GM19043 (cell line): Measurements from ENCODE around the gene SPATA46.

Experiments used
- ATAC-seq: cut with Tn5 transposase; IDR thresholded peaks from one replicate; pipeline ENCODE4 v1.9.1; 2021; ENCODE audit warnings: low read depth; ENCODE audit not compliant: unreplicated experiment

SPATA46 gene

DNA sequence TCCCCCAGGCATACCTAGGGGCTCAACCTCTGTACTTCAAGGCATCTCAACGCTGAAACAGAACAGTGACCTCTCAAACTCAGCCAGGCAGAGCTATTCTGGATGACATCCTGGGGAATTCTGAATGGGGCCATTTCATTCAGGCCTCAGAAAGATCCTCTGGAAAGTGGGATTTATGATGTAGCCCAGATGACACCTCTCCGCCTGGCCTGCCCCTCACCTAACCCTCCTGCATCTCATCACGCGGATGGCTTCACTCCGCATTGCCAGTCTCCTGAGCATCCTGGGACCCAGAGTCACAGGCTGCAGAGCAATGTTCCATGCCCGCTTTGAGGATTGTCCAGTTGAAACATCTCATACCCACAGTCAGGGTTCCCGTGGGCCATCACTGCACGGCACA lies 1.2 kb downstream of the SPATA46 start:
- ATAC-seq = no peak

DNA sequence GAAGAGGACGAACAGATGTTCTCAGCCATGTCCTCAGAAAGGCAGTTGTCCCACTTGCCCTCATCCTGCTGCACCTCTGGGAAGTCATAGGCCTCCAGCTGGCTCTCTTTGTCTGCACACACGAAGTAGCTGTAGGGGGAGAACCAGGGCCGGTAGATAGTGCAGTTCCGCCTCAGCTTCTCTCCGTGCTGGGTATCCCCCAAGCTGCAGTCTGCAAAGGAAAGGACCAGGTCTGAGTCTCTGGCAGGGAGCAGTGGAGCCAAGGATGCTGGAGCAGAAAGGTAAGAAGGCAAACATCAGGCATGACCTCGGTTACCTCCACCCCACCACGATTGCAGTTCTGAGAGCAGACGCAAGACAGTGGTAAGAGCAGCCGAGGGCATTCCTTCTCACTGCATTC lies 2.2 kb downstream of the SPATA46 start:
- ATAC-seq = no peak

DNA sequence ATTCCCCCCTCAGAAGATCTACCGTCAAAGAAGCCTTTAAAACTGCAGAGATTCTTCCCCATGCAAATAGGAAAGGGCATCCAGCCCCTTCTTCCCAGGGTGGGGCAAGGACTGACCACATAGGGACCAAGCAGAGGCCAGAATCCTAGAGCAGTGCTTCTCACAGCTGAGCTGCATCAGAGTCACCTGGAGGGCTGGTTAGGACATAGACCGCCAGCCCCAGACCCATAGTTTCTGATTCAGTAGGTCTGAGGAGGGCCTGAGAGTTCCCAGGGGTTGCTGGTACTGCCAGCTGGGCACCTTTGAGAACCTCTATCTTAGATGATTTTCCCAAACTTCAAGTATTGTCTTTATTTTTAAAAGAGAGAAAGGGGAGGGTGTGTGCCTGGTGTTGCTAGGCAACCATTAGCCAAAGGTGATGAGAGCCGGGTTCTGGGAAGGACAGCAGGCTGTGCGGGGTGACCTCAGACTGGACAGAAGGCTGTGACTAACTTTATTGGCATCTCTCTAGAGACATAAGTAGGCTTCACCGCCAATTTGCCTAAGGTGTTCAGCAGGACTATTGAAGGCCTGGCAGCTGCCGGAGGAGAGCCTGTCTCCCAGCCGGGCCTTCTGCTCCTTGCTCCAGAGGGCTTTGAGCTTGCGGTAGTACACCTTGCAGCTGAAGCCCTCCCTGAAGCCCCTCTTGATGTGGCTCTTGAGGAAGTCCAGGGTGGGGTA lies 3.0 kb downstream of the SPATA46 start:
- no peak for ATAC-seq

DNA sequence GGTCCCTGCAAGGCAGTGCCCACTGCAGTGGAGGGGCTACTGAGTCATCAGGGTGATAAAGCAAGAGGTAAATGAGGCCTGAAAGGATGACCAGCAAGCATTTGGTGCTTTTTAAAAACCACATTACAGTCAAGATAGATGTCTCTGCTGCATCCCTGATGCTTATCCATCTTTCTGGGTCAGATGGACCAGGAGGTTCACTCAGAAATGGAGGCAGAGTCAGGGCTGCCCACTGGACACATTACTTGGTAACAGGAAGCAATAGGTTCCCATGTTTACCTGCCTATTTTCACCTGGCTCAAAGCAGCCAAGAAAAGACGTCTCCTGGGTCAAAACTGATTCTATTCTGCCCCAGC lies 3.6 kb downstream of the SPATA46 start:
- no peak for ATAC-seq

DNA sequence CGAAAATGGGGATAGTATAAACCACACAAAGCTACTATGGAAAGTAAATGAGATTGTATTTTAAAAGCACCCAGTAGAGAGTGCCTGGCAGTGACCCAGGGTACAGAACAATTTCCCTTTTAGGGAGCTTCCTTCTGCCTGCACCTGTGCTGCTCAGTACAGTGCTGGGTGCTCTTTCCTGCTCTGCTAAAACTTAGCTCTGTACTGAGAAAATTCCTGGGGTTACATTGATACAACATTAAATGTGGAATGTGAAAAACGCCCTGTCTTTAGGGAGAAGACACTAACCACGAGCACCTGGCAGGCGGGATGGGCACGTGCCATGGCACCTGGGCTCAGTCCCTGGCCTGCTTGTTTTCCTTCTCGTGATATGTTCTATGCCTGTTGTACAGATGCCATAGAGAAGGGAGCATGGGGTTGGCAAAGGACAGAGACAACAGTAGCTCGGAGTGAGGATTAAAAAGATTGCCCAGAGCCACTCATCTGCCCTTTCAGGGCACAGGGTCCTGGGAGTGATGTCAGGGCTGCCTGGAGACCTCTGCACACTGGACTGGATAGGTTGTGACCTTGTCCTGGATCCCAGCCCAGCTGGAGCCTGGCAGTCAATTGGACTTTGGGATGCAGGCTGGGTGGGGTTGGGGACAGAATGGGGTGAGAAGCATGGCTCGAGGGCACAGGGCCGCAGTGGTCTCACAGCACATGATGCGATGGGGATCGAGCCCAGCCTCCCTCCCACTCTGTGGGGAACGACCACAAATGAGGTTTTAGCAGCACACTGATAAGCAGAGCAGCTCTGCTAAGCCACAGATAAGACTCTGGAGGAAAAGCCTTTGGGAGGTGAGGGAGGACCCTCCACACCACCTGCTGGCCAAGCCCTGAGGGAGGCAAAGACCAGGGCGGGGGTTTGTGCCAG lies 4.2 kb downstream of the SPATA46 start:
- ATAC-seq = no peak

DNA sequence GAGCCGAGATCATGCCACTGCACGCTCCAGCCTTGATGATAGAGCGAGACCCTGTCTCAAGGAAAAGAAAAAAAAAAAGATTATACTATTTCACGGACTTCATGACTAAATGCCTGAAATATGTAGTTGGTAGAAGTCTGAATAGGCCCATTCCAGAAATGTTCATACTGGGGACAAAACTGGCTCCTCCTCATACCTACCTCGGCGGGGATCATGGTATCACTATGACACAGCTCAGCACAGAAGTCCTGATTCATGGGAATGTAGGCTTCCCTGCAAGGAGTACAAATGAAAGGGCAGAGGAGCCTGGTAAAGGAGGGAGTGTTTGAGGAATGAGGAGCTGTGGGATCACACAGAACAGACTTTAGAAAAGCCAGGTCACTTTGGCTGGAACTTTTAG lies 5.0 kb downstream of the SPATA46 start:
- ATAC-seq = no peak

DNA sequence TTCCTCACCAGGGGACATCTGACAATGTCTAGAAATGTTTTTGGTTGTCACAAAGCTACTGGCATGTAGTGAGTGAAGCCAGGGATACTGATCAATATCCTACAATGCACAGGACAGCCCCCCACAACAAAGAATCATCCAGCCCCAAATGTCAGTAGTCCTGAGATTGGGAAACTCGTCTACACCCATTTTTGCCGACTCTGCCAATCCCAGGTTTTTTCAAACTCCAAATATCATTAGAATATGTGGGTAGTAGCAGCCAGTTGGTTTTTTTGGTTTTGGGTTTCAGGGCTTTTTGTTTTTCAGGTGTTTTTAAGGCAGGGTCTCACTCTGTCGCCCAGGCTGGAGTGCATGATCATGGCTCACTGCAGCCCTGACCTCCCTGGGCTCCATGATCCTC lies 5.9 kb downstream of the SPATA46 start:
- ATAC-seq = no peak

DNA sequence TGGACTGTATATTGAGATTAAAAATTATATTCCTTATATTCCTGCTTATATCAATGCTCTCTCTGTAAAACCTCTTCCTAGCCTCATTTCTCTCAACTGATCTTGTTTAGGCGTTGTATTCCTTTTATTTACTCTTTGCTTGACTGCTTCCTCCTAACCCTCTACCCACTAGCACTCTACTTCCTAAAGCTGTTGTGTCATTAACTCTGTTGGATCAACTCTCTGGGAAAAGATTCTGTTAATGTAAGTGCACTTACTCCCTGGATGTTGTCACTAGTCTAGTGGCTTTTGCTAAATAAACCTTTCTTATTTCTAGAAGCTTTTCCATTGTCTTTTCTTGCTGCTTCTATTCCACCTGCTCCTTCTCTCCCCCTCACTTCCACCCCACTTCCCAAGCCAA lies 6.5 kb downstream of the SPATA46 start:
- ATAC-seq = no peak

DNA sequence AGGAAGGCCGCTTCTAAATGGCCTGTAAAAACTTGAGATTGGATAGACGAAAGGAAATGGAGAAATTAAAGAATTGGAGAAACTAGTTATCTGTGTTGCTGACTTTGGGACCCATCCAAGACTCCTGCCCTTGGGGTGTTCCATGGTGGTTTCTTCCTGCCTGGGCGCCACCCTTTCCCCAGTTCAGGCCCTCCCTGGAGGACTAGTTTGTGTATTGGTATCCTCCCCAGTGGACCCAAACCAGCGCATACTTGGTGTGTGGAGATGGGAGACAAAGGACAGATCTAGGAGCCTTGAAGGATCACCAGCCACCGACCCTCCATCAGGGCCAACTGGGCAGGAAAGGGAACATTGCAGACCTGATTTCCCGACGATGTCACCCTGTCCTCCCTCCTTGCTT lies 7.1 kb downstream of the SPATA46 start:
- no peak for ATAC-seq

DNA sequence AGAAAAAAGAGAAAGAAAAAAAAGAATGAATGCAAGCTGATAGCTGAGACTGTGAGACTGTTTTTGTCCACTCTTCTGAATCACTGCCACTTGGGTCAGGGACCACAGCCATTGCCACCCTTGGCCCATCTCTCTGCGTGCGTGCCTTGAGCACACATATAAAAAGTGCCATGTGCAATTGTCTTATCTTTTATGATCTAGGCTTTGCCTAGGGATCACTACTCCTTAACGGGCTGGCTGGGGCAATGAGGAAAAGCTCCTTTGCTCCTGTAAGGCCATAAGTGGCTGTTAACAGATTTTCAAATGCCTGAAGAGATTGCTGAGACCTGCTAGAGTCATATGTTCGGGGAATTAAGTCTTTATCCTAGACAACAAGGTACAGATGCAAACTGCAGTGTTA lies 8.2 kb downstream of the SPATA46 start:
- ATAC-seq = no peak

DNA sequence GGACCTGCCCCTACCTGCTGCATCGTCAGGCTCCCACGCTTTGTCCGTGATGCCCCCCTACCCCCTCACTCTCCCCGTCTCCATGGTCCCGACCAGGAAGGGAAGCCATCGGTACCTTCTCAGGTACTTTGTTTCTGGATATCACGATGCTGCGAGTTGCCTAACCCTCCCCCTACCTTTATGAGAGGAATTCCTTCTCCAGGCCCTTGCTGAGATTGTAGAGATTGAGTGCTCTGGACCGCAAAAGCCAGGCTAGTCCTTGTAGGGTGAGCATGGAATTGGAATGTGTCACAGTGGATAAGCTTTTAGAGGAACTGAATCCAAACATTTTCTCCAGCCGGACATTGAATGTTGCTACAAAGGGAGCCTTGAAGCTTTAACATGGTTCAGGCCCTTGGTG lies 8.9 kb downstream of the SPATA46 start:
- no peak for ATAC-seq

DNA sequence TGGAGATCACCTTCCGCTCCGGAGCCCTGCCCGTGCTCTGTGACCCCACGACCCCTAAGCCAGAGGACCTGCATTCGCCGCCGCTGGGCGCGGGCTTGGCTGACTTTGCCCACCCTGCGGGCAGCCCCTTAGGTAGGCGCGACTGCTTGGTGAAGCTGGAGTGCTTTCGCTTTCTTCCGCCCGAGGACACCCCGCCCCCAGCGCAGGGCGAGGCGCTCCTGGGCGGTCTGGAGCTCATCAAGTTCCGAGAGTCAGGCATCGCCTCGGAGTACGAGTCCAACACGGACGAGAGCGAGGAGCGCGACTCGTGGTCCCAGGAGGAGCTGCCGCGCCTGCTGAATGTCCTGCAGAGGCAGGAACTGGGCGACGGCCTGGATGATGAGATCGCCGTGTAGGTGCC lies 9.6 kb downstream of the SPATA46 start:
- ATAC-seq = no peak

DNA sequence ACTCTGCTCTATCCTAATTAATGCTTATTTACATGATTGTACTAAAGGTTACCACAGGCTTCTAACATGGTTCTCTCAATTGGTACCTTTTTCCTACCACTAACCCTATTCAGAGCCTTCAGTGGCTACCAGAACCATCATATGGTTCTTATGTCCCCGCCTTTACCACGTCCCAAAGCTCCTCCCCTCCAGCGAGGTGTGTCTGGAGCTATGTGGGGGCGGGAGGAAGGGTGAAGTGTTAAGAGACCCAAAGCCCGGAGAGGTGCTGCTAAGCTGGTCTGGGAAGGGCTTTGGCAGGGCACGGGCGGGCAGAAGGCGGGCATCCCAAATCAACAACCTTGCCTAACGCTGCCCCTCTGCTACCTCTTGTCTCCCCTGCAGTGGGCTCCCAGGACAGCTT lies 10.0 kb downstream of the SPATA46 start:
- no peak for ATAC-seq

DNA sequence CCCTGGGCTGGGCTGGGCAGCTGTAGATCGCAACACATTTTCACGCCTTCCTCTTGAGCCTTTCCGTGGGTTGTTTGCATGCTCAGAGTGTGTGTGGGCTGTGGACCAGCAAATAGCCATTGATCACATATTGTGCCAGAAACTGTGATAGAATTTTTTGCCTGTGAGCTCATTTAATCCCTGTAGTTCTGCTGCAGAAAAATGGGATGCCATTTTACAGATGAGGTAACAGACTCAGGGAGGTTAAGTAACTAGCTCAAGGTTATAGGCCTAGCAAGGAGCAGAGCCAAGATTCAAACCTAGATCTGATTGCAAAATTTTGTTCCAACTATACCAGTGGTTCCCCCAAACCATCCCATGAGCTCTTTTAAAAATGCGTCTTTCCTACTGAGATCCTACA lies 10.5 kb downstream of the SPATA46 start:
- ATAC-seq = no peak

DNA sequence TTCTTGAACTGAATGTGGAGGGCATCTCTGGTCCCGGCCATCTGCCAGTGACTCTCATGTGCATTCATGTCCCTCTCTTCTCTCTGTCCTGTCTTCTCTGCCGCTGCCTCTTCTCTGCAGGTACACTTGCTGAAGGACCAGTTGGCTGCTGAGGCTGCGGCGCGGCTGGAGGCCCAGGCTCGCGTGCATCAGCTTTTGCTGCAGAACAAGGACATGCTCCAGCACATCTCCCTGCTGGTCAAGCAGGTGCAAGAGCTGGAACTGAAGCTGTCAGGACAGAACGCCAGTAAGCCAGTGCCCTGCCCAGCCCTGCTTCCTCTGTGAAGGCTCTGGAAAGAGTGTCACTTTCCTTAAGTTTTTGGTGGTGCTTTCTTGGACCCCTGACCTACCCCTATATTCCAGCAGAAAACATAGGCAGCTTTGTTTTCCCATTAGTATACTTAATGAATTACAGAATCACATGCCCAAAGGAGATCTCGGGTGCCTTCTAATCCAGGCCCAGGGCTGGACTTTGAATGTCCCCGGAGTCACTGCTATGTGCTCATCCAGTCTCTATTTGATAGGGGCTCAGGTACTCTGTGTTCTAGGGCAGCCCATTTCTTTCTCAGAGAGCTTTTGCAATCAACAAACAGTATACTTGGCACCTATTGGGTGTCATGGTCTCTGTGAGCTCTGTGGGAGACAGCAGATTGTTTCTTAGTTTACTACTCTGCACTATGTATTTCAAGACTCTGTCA lies 11.2 kb downstream of the SPATA46 start:
- no peak for ATAC-seq

DNA sequence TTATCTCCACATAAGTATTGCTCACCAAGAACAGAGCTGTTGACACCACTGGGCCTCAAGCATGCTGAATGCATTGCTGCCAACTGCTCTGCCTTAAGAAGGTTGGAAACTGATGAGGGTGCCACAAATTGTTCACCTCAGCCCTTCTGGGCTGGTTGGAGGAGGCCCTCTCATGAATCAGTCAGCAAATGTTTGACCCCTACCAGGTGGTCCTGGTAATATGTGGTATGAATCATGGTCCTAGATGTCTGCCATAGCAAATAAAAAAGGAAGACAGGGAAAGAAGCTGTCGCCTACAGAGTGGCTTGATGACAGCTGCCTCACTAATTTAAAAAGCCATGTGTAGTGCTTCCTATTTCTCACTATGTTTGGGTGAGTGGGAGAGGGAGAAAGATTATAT lies 12.2 kb downstream of the SPATA46 start:
- no peak for ATAC-seq

DNA sequence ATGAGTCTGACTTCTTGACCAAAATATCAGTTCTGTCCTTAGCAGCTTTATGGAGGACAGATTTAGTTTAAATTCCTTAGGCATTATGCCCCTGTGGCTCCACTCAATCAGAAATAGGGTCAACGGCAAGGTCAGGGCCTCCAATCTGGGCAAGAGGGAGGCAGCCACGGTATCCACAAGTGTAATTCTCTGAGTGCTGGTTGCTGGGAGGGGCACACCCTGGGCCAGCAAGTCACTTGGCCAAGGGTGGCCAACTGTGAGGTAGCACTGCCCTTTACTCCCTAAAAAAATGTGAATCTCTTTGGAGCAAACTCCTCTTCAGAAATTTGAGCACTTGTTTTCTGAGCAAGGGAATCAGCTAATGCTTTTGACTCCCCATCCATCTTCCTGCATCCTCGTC lies 12.8 kb downstream of the SPATA46 start:
- no peak for ATAC-seq

DNA sequence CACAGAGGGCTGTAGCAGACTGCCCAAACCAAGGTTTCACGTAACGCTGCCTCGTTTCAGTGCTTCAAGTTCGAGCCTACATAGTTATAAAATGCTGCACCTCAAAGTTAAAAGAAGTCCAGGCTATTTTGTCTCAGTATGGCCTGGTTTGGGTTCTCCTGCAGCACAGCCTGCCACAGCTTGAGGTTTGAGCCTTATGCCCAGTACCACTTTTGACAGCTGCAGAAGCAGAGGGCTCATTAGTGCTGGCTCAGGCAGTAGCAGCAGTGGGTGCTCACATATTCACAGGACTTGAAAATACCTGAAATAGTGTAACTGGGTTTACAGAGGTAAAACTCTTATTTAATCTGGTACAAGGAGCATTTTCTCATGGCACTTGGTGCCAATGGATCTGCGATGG lies 15.3 kb downstream of the SPATA46 start:
- ATAC-seq = peak; percentile 46

DNA sequence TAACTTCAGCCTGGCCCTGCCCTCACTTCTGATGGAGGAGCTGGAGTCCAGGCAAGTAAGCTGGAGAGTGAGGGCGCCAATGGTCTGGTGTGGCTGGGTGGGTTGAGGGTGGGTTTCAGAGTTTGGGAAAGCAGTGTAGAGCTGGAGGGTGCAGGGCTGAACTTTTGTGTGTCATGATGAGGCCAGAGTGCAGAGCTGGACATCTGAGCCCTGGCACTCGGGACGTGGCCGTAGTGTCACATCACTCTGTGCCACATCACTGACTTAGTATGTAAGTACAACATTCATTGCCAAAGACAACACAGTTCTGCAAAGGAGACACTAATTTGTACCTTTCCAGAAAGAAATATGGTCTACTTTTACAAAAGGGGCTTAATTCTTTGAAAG lies 15.8 kb downstream of the SPATA46 start:
- no peak for ATAC-seq

DNA sequence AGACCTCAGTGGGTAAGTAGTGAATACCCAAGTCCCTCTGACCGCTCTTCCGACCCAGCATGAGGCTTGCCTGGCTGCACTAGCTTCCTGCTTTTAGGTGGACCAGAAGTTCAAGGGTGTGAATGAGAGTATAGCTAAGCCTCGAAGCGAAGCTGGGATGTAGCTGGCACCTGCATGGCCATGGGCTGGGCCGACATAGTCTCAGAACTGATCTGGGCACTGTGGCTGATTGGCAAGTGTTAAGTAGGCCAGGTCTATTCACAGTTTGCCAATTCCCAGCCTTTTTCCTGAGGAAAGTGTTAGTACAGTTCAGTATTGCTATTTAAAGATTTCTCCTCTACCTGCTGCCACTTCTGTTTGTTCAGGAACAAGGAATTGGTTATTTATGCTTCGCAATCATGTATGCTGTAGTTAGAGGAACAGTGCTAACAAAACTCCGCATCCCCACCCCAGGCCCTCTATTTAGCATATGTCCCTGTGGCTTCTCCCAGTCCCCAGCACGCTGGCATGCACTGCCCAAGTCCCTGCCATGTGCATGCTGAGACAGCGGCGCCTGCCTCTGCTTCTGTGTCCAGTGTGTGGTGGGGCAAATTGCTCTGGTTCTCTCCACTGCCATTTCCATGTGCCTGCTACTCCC lies 16.3 kb downstream of the SPATA46 start:
- ATAC-seq = no peak
